Mucosa of descending colon (tissue), 3 donors: ENCODE measurements around the gene GPR160. TPM values are rescaled to one million over a fixed set of nuclear protein-coding genes. Genes with fewer than 3 reads are reported as not detected.

Source experiments
- ATAC-seq: fragments of 200-7000 bp; cut with Tn5 transposase; one replicate; pipeline ENCODE4 v1.9.1; 2020; ENCODE audit warnings: mild to moderate bottlenecking, moderate library complexity
- DNase-seq, 3 donors: peaks; one replicate each; pipeline ENCODE4 v3.0.0-alpha.2; 2020
- H3K36me3 ChIP-seq: fragments of 200-600 bp; one replicate; pipeline ENCODE4 v1.8.0; 2021; ENCODE audit warnings: low read depth, mild to moderate bottlenecking
- H3K4me1 ChIP-seq: fragments of 200-600 bp; one replicate; pipeline ENCODE4 v1.8.0; 2021; ENCODE audit warnings: low read depth, mild to moderate bottlenecking
- H3K4me3 ChIP-seq: fragments of 200-600 bp; one replicate; pipeline ENCODE4 v1.8.0; 2021; ENCODE audit warnings: mild to moderate bottlenecking
- H3K9me3 ChIP-seq: fragments of 200-600 bp; one replicate; pipeline ENCODE4 v1.8.0; 2021; ENCODE audit warnings: mild to moderate bottlenecking
- CTCF ChIP-seq: fragments of 200-600 bp; IDR thresholded peaks from one replicate; pipeline ENCODE4 v1.8.0; 2022; ENCODE audit warnings: antibody characterized with exemption, mild to moderate bottlenecking
- intact Hi-C, 2 donors: fragments of 100-400 bp; cut with DNase I in 1 of 2; cut with micrococcal nuclease in 1 of 2; formaldehyde crosslinking; loops; one replicate each; pipeline versions ENCODE4 v1.11.0 to v1.11.1; 2022; cut with DNase I, micrococcal nuclease
- total RNA-seq, 3 donors: library from RNA; stranded (reverse); fragmentation: NEBNext Ultra II Directional in 2 of 3; extraction: Animal tissue kit (Norgen Biotek cat#: 25700) in 2 of 3; gene quantifications; one replicate each; pipeline versions ENCODE4 v1.2.1 to v1.2.4, GENCODE V29; 2021 to 2023
- donor health status: DM: no; HTN: no; CAD: no; lungs with moderate emphysema.
- donor health status: DM: no; HTN: no; CAD: no.
- donor health status: DM: no; HTN: yes; CAD: no.

The GPR160 gene
- total RNA-seq, 3 donors from 2014 or later, result 30.0 to 96.5 (median 67.6) TPM

- no peak for TF ChIP-seq CTCF
- H3K36me3 ChIP-seq, result no peaks in the 10 kb centered on the region
- no peak for ATAC-seq
- DNase-seq, result no peak
- no peak overlapping the region for H3K4me3 ChIP-seq
- intact Hi-C loops, result no loop called here
- H3K9me3 ChIP-seq, result no peaks in the 10 kb centered on the region
- H3K4me1 ChIP-seq, result no peaks in the 10 kb centered on the region
These were observed 41.7 kb upstream of the GPR160 start for GRCh38 chr3:169996063-169996462.

GRCh38 chr3:169998668-169999131 lies 39.1 kb upstream of the GPR160 start:
- Histone ChIP-seq H3K4me1 (no peaks in the 10 kb centered on the region), H3K36me3 (no peaks in the 10 kb centered on the region), H3K9me3 (no peaks in the 10 kb centered on the region), H3K4me3 (no peak overlapping the region)
- no peak for DNase-seq
- TF ChIP-seq CTCF, result no peak
- intact Hi-C loops, result no loop called here
- no peak for ATAC-seq

- intact Hi-C loops, result no loop called here
- ATAC-seq (no peak), DNase-seq (no peak)
- no peak for TF ChIP-seq CTCF
- H3K9me3 ChIP-seq, result no peaks in the 10 kb centered on the region
- no peaks in the 10 kb centered on the region for H3K36me3 ChIP-seq
- H3K4me1 ChIP-seq, result no peaks in the 10 kb centered on the region
- H3K4me3 ChIP-seq, result no peak overlapping the region
These were observed 38.4 kb upstream of the GPR160 start for GRCh38 chr3:169999433-169999832.

GRCh38 chr3:170000051-170000450 lies 37.7 kb upstream of the GPR160 start:
- intact Hi-C loops, result no loop called here
- no peak for DNase-seq
- ATAC-seq, result no peak
- no peaks in the 10 kb centered on the region for H3K4me1 ChIP-seq
- no peaks in the 10 kb centered on the region for H3K9me3 ChIP-seq
- no peaks in the 10 kb centered on the region for H3K36me3 ChIP-seq
- H3K4me3 ChIP-seq, result no peak overlapping the region
- no peak for TF ChIP-seq CTCF

GRCh38 chr3:170002231-170002630 lies 35.6 kb upstream of the GPR160 start:
- no peaks in the 10 kb centered on the region for H3K36me3 ChIP-seq
- H3K4me1 ChIP-seq, result no peaks in the 10 kb centered on the region
- DNase-seq (no peak), ATAC-seq (no peak)
- intact Hi-C loops, result no loop called here
- no peak overlapping the region for H3K4me3 ChIP-seq
- H3K9me3 ChIP-seq, result no peaks in the 10 kb centered on the region
- TF ChIP-seq CTCF, result no peak

GRCh38 chr3:170002879-170003278 lies 34.9 kb upstream of the GPR160 start:
- Histone ChIP-seq H3K4me3 (no peak overlapping the region), H3K36me3 (no peaks in the 10 kb centered on the region), H3K4me1 (no peaks in the 10 kb centered on the region), H3K9me3 (no peaks in the 10 kb centered on the region)
- TF ChIP-seq CTCF, result no peak
- intact Hi-C loops, result no loop called here
- no peak for ATAC-seq
- no peak for DNase-seq
